HG03571 (cell line): ENCODE results near the gene PLPP7.
"Not testable (repeated sequence)": the region's sequence is repeated elsewhere in the genome, so short reads cannot be mapped to it uniquely, and the experiment has no call there.

Experiments
- ATAC-seq: cut with Tn5 transposase; IDR thresholded peaks from one replicate; pipeline ENCODE4 v1.9.1; 2021; ENCODE audit not compliant: unreplicated experiment

The PLPP7 gene

GRCh38 chr9:131266266-131267229 is 23.0 kb upstream of the PLPP7 start:
- no peak for ATAC-seq

- no peak for ATAC-seq
Observed at GRCh38 chr9:131270171-131271015, 19.1 kb upstream of the PLPP7 start.

GRCh38 chr9:131271016-131271273 is 18.6 kb upstream of the PLPP7 start:
- ATAC-seq: not testable (repeated sequence)

GRCh38 chr9:131271506-131271931 is 18.0 kb upstream of the PLPP7 start:
- ATAC-seq: no peak

- no peak for ATAC-seq
Observed at GRCh38 chr9:131272212-131272611, 17.3 kb upstream of the PLPP7 start.

- ATAC-seq: no peak
Observed at GRCh38 chr9:131273146-131273855, 16.2 kb upstream of the PLPP7 start.

- no peak for ATAC-seq
Observed at GRCh38 chr9:131273856-131274673, 15.5 kb upstream of the PLPP7 start.

- ATAC-seq: no peak
Observed at GRCh38 chr9:131274674-131275331, 14.7 kb upstream of the PLPP7 start.

GRCh38 chr9:131275332-131276093 is 14.0 kb upstream of the PLPP7 start:
- ATAC-seq: no peak

GRCh38 chr9:131276094-131276888 is 13.2 kb upstream of the PLPP7 start, which contains the start of gene FAM78A:
Gene FAM78A (minus strand): TSS chr9:131276510. CDS start chr9:131276179, 331 bp downstream.
- ATAC-seq: no peak

- no peak for ATAC-seq
Observed at GRCh38 chr9:131276891-131277286, 12.6 kb upstream of the PLPP7 start.

- no peak for ATAC-seq
Observed at GRCh38 chr9:131277287-131277909, 12.1 kb upstream of the PLPP7 start.

- no peak for ATAC-seq
Observed at GRCh38 chr9:131277910-131278701, 11.4 kb upstream of the PLPP7 start.

GRCh38 chr9:131278702-131279111 is 10.8 kb upstream of the PLPP7 start:
- ATAC-seq: no peak

- no peak for ATAC-seq
Observed at GRCh38 chr9:131279196-131279862, 10.2 kb upstream of the PLPP7 start.

- ATAC-seq: no peak
Observed at GRCh38 chr9:131279863-131280570, 9.5 kb upstream of the PLPP7 start.
